GM19351 (cell line): Measurements from ENCODE around the gene KLRG1.

ENCODE experiments used
- ATAC-seq: cut with Tn5 transposase; IDR thresholded peaks from one replicate; pipeline ENCODE4 v1.9.1; 2021; ENCODE audit warnings: mild to moderate bottlenecking, moderate library complexity; ENCODE audit not compliant: unreplicated experiment

KLRG1 gene

GRCh38 chr12:8985213-8985754, 4.1 kb upstream of the KLRG1 start:
- no peak for ATAC-seq

GRCh38 chr12:8987163-8987562, 2.2 kb upstream of the KLRG1 start:
- no peak for ATAC-seq

- no peak for ATAC-seq
Observed at GRCh38 chr12:8987685-8988084, 1.7 kb upstream of the KLRG1 start.

GRCh38 chr12:8991371-8992345, 2.3 kb downstream of the KLRG1 start:
- no peak for ATAC-seq

- no peak for ATAC-seq
Observed at GRCh38 chr12:8993827-8994226, 4.5 kb downstream of the KLRG1 start.

- no peak for ATAC-seq
Observed at GRCh38 chr12:8995021-8995775, 5.9 kb downstream of the KLRG1 start.

GRCh38 chr12:8996682-8997405, 7.5 kb downstream of the KLRG1 start:
- ATAC-seq: peak; percentile 99

- ATAC-seq: no peak
Observed at GRCh38 chr12:9001233-9001632, 11.9 kb downstream of the KLRG1 start.

- ATAC-seq: no peak
Observed at GRCh38 chr12:9002335-9002734, 13.0 kb downstream of the KLRG1 start.

- no peak for ATAC-seq
Observed at GRCh38 chr12:9022592-9022991, 33.2 kb downstream of the KLRG1 start.

GRCh38 chr12:9024512-9024911, 35.2 kb downstream of the KLRG1 start:
- ATAC-seq: no peak

- ATAC-seq: no peak
Observed at GRCh38 chr12:9027161-9028059, 38.1 kb downstream of the KLRG1 start.

GRCh38 chr12:9030776-9031175, 41.4 kb downstream of the KLRG1 start:
- ATAC-seq: no peak

- no peak for ATAC-seq
Observed at GRCh38 chr12:9032202-9032964, 43.0 kb downstream of the KLRG1 start.

GRCh38 chr12:9033265-9033887, 44.0 kb downstream of the KLRG1 start:
- ATAC-seq: no peak

- ATAC-seq: no peak
Observed at GRCh38 chr12:9034095-9034494, 44.7 kb downstream of the KLRG1 start.

GRCh38 chr12:9036227-9036626, 46.9 kb downstream of the KLRG1 start:
- no peak for ATAC-seq

- ATAC-seq: no peak
Observed at GRCh38 chr12:9037431-9037830, 48.1 kb downstream of the KLRG1 start.
